ENCODE results near the gene NCOA7. TPM values are rescaled to one million over a fixed set of nuclear protein-coding genes. Genes with fewer than 3 reads are reported as not detected.

Gene NCOA7
- total RNA-seq, 1 donor from 2014 or later = 59.0 TPM

DNA sequence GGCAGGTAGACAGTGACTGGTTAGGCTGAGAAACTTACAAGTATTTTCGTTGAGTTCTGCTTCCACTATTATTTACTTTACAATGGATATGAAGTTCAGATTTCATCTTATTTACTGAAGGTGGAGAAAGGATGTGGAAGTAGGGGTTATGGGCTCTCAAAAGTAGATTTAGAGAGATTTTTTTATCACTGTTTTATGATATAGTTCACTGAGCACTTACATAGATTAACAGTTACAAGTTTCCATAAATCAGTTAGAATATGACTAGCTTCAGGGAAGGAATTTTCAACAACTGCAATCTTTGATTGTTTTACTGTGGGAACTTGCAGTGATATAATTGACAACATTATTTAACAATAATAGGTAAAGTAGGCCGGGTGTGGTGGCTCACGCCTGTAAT lies 188.3 kb downstream of the NCOA7 start:
- no peak for DNase-seq (ENCODE audit: low read depth)

Other genes with a start within 250 kb of the NCOA7 start
- gene HEY2, start 41.3 kb upstream of the NCOA7 start, total RNA-seq = not detected in 2 replicates
- gene HINT3, start 165.8 kb downstream of the NCOA7 start, total RNA-seq = 25.6 and 33.9 TPM in 2 replicates
- gene TRMT11, start 195.6 kb downstream of the NCOA7 start, total RNA-seq = 26.9 and 27.2 TPM in 2 replicates

Data from renal cortical epithelial cell (primary cell).